NCI-H82 (cell line): ENCODE data around the gene CTIF.

Experiments used
- DNase-seq: peaks from one replicate; lab custom pipeline; 2025; lab: John Stamatoyannopoulos, UW

Gene CTIF

DNA sequence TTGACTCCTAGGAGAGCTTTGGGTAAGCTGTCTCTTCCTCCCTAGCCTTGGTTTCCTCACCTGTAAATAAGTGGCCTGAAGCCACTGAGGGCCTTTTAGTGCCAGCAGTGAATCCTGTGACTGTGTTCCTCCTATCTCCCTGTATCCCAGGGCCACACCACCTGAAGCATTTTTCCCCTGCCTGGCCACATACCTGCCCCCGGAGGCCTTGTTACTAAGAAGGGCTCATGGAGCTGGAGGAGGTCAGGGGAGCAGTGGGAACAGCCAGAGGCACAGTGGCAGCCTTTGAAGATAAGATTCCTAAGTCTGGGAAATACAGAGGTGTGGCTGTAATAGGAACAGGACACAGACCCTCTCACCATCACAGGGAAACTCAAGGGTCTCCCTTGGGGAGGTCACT, 249.5 kb downstream of the CTIF start:
- no peak for DNase-seq

DNA sequence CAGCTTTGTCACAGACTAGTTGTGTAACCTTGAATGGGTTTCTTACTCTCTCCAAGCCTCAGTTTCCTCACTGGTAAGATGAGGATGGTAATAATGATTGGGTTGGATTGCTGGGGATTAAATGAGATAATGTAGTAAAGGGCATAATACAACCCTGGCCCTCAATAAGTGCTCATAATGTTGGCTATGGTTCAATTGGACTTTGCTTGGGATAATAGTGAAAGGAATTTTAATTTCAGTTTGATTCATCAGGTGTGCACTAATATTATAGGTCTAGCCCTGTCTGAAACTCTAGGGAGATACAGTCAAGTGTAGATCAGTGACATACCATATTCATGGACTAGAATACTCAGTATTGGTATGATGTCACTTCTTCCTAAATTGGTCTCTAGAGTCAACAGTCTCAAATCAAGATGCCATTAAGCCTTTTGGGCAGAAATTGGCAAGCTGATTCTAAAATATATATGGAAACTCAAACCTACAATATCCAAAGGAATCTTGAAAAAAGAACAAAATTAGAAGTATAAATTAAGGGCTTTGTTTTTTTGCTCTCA, 250.5 kb downstream of the CTIF start:
- DNase-seq: no peak

DNA sequence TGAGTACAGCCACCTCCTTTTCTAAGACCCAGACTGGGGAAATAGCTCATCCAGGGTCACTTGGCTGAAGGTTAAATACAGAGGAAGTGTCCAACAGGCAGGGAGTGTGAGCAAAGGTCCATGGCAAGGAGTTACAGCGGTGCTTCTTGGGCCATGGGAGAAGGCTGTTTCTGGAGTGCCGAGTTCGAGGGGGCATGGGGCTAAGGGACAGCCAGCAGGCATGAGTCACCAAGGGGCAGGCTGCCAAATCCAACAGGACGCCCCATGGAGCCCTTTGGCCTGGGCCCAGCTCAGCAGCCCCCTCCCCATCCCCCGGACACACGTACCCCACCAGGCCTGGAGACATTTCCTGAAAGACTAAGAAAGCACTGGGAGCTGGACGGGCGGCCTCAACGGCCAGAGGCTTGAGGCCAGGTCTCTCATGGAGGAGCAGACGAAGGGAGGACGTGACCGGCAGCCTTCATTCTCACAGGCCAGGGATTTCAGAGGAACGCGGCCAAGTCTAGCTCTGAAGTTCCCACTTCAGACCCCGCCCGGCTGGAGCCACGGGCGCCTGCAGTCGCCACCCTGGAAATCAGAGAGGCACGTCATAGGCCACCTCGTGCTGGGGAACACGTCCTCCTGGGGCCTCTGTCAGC, 251.5 kb downstream of the CTIF start:
- DNase-seq: no peak

DNA sequence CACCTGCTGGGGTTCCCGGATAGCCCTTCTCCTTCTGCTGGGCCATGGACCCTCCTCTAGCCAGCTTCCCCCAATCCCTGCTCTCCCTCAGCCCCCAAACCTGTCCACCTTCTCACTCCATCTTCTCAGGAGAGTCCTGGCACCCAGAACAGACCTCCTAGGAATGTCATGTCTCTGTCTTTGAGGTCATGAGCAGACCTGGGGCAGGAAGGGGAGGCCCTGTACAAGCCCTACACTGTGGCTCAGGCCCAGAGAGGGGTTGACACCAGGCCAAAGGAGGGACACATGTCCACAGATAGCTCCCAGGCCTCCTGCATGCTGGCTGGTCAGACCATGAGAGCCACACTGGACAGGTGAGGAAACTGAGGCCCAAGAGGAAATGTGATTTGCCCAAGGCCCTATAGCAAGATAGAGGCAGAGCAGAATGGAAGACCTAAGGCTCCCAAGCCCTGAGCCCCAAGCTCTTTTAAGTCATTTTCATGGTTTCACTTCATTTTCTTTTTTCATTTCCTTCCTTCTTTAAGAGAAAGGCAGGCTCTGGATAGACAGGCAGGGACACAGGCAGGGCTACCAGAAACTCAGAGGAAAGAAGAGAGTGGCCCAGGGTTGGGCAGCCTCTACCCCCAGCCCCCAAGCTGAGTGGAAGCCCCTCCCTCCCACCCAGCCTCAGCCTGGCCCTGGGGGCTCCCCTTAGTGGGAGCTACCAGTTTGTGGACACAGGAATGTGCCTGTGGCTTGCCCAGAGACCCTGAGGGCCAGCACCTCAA, 252.2 kb downstream of the CTIF start:
- no peak for DNase-seq

DNA sequence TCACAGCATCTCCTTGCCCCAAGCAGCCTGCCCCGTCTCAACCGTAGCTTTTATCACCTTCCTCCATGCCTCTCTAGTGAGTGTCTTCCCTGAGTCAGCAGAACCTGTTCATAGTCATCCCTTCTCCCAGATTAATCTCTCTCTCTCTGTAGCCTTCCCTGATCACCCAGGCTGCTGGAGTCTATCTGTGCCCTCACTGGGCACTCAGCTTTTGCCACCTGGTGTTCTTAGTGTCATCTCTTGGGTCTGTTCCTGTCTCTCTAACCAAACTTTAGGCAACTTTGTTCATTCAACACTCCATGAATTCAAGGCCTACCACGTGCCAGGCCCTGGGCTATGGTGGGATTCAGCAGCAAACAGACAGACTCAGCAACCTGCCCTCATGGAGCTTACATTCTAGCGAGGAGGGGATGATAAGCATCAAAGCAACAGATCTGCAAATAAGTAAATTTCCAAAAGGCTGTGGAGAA, 252.8 kb downstream of the CTIF start:
- no peak for DNase-seq

DNA sequence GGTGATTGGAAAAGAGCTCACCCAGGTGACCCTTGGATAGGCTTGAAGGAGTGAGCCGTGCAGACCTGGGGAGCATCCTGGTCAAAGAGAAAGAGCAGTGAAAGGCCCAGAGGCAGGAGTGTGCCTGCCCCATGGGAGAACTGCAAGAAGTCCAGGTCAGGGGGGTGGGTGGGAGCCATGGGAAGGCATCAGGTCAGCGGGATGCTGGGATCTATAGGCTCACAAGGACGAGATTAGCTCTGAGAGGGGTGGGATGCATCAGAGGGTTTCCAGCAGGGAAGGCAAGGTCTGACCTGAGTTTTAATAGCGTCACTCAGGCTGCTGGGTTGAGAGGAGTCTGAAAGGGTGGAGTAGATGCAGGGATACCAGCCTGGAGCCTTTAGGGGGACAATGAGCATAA, 253.3 kb downstream of the CTIF start:
- no peak for DNase-seq

DNA sequence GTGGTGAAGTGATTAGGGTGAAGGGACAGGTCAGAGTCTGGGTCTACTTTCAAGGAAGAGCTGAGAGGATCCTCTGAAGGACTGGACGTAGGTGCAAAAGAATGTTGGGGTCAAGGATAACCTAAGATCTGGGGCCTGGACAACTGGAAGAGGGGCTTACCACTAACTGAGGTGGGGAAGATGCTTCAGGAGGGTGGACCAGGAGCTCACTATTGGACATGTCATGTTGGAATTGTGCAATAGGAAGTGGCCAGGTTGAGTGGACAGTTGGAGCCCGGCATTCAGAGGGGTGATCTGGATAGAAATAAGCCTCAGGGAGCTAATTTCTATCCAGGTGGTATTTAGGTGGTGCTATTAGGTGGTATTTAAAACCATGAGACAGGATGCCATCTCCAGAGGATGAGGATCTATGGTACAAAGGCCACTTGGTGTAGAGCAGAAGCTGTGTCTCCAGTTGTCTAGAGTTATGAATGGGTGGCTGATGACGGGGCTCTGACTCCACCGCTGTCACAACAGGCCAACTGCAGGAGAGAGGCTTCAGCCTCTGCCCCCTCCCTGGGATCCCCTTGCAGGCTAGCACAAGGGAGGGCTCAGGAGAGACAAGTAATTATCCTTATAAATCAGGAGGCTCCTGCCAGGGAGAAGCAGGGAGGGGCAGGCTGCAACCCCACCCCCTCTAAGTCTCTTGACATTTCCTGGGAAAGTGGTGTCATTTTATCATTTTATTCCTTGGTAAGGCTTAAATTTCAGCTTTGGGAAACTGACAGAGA, 254.0 kb downstream of the CTIF start:
- no peak for DNase-seq

DNA sequence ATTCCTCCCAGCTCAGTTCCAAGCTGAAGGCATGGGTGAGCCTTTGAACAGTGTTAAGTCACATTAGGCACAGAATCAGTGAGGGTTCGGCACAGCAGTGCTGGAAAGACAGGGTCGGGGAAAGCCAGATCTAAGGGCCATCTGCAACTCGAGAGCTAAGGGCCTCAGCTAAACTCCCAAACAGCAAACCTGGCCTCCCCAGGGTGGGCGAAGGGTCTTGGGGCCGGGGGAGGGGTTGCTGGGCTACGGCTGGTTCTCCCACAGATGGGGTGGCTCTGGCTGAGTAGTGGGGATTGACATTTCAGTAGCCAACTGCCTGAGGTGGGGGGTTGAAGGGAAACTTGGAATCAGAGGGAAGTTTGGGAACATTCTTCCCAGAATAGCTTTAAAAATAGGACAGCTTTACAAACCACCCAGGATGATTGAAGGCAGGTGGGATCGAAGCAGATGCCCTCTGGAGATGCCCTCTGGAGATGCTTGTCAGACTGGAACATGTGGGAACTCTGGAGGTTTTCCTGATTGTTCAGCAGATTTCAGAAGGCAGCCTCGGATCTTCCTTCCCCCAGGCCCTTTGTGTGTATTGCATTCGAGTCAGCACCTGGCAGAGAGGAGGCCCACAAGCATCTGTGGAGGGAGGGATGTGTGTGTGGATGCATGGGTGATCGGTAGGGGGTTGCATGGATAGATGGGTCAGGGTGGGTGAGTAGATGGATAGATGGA, 255.6 kb downstream of the CTIF start:
- no peak for DNase-seq

DNA sequence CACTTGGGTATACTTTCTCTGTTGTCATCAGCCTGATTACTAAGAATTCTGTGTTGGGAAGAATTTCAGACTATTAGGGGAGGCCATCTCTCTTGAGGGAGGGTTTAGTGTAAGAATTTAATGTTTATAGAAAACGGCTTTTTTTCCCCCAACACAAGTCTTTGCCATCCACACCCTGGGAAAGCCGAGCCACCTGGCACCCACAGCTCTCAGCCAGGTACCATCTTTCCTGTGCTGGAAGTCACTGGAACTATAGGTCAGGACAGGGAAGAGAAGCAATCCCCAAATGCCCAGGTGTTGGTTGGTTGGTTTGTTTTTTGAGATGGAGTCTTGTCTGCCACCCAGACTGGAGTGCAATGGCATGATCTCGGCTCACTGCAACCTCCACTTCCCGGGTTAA, 256.9 kb downstream of the CTIF start:
- no peak for DNase-seq

DNA sequence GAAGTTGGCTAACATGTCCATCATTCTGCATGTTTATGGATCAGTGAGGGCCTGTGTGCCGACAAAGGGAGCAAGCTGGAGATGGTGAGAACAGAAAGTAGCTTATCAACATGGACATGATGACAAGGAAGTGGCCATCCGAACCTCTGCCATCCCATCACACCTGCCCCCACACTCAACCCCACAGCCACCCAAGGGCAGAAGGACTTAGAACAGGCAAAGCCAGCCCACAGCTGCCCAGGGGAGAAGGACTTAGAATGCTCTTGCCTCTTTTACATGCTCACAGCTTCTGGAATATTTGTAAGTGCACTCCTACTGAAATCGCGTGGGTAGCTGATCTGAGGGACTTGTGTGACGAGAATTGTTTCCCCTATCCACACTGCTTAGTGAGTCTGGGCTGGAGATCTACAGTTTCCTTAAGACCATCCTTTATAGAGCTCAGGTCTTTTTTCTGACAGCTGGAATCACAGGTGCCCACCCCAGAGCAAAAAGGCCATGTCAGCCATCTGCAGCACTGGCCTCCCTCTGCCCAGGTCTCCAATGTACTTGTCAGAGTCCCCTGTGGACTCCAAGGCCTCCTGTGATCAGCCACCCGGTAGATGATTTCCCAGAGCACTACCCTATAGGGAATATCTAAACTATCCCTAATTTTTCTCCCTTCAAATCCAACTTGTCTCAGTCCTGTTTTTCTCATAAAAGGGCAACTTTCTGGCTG, 257.8 kb downstream of the CTIF start:
- no peak for DNase-seq

DNA sequence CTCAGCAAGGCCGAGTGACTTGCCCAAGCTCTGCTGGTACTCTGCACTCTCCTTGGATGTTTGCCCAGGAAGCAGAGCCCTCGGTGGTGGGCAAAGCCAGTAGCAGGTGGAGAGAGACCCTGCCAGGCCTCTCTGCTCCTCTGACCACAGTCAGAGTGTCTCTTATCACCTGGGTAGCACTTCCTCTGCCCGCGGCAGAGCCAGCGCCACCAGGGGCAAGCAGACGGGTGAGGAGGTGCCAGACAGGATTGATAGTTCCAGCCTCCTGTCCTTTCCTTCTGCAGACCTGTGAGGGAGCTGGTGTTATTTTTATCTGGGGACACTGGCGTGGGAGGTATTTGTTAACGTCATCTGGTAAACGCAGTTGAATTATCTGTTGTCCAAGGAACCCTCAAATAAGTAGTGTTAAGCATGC, 259.0 kb downstream of the CTIF start:
- no peak for DNase-seq

DNA sequence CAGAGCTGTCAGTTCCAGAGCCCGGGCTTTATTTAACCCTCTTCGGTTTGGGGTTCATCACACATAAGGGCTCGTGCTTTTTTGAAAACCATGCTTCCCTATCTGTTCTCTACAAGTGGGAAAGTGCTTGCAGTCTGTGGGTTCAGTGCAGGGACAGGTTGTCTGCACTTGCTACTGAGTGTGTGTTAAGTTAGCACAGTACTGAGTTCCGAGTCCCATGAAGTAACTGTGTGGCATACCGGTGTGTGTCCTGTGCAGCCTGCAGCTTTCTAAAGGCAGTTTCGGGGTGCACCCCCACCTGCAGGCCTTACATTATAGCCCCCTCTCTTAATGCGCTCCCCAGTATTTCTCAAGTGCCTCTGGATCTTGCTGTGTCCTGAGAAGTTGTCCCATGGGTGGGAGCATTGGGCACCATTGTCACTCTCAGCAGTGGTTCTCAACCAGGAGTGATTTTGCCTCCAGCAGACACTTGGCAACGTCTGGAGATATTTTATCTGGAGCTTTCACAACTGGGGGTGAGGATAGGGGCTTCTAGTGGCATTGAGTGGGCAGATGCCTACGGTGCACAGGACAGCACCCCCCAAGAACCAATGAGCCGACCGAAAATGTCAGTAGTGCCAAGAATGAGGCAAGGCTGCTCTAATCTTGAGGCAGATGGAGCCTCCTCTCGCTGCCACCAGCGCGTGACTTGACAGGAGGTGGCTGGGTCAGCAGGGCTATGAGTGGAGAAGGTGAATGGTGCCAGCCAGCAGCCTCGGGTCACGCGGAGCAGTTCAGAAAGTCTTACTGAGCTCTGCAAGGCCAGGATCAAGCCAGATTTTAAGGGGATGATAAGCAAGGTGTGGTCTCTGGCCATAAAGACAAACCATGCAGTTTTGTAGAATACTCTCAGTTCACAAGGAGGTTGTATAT, 259.8 kb downstream of the CTIF start:
- no peak for DNase-seq

DNA sequence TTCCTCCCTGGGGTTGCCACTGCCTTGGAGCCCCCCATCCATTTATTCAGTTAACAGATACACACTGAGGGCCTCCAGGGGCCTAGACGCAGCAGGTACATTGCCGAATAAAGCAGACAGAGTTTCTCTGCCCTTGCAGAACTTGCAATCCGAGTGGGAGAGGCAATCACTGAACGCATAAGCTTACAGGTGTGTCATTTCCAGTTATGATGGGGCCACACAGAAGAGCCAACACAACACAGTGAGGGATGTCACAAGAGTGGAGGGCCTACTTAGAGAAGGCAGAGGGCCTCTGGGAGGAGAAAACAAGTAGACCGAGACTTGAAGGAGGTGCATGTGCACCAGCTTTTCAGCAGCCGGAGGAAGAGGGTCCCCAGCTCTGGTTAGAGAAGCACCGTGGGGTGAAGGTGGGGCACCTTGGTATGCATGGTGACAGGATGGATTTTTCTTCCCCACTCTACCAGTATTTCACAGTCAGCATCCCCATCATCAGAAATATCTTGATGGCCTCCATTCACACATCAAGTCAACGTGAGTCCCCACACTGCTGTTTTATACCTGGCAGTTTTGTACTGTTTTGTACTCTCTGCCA, 261.0 kb downstream of the CTIF start:
- DNase-seq: no peak

DNA sequence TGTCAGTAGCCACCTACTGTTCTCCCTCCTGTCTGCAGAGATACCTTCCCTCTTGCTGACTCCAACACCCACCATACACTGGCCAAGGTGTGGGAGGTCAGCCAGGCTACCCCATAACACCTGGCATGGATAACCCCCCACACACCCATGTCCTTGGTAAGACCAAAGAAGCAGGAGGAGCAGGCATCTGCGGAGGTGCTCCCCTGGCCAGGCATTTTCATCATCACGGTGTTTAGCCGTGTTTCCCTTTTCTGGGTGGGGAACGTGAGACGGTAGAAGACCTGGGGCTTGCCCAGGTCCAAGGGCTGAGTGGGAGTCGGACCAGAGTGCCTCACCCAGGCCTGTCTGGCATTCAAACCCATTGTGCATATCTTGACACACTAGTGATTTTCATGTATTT, 261.6 kb downstream of the CTIF start:
- no peak for DNase-seq

DNA sequence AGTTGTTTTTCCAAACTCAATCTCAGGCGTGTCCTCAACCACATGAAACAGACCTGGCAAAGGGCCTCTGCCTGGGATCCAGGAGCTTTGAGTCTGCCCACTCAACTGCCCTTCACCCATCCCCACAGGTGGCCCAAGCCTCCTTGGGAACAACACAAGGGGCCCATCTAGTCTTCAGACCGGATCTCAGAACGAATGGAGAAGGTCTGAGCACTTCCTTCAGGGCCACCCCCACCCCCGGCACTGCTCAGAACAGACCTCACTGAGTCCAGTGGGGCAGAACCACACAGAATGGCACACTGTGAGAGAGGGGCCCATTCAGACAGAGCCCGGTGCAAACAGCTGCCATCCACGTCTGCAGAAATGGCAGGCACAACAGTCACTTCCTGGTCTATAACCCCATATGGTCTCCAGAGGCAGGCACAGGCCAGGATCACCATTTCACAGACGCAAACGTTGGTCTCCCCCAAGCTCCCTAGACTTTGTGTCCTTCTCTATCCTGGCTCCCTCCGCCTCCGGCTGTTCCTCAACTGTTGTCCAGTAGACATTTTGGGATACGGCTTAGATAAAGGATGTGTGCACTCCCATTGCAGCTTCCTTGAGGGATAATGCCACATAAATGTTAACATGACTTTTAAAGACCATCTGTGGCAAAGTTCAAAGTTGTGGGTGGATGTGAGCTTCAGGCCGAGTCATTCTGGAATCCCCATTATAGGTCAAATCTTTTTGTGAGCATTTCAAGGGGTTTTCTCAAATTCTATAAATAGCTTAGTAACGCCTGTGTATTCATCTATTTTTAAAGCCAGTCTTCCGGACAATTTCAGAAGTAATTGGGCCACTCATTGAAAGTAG, 262.3 kb downstream of the CTIF start:
- no peak for DNase-seq

DNA sequence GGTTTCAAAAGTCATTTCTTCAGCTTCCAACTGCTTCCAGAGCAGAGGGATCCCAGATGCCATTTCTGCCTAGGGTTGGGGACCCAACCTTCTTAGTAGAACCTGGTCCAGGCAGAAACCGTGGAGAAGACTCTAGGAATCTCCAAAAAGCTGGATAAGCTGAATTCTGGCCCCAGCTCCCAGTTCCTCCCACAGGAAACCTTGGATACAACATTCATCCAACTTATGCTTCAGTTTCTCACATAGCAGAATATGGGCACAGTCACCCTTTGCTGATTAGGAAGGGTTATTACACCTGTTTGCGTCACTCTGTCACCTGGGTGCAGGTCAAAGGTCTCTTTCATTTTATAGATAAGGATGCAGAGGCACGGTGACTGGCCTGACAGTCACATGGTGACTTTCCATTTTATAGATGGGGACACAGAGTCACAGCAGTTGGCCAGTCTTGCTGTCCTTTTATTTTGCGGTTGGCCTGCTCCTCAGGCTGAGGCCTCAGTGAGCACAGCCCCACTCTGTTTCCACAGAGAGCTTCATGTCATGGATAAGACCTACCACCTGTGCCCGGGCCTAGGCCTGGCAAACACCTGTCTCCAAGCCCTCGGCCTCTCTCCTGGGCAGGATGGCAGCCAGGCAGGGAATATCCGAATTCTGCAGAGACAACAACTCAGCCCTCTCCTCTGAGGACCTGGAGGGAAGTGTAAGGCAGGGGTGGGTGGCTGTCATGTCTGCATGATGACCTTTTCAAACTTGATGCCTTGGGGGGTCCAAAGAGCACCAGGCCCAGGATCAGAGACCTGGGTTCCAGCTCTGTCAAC, 263.1 kb downstream of the CTIF start:
- no peak for DNase-seq

DNA sequence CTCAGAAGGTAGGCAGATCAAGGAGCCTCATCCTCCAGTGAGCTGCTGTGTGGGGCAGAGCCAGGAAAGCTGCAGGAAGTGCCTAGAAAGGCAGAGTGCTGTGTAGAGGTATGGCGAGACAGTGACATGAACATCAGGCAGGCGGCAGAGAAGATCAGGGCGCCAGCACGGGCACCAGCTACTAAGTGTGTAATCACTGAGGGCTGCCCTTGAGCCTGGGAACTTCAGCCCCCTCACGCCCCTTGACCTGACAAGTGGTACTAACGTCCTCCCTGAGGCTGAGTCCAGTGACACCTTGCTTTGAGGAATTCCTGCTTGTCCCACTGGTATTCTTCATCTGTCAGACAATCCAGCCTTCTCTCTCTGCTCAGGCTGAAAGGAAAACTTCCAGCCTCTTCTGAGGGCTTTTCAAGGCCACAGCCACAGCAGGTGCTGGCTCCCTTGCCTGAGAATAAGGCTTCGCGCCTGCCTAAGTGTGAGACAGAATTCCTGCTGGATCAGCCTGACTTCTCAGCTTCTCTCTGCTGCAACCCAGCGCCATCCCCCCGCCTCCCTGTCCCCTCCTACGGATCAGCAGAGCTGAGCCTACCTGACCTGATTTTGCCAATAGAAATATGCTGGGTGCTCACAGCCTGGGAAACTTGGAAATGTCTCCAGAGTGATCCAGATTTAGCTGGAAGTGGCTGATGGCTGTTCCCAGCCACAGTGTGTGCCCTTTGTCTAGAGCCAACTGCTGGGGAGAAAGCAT, 263.9 kb downstream of the CTIF start:
- no peak for DNase-seq
